ENCODE measurements around the gene AVP. TPM values are rescaled to one million over a fixed set of nuclear protein-coding genes. Genes with fewer than 3 reads are reported as not detected.

Gene AVP
- total and polyA plus RNA-seq, 2 experiments from 2014 or later, result 0.67 to 1.3 TPM

GRCh38 chr20:3101737-3102574, 17.4 kb upstream of the AVP start:
- H3K79me2 ChIP-seq, result no peaks in the 10 kb centered on the region
- no peak overlapping the region for H3K4me2 ChIP-seq
- H3K4me3 ChIP-seq, result no peak overlapping the region
- no peaks in the 10 kb centered on the region for H3K9me3 ChIP-seq (ENCODE audit: low read depth)
- H3K4me1 ChIP-seq (ENCODE audit: insufficient read depth), result no peaks in the 10 kb centered on the region
- 93% methylated on average over 21 of the region's 21 CpGs for WGBS (ENCODE audit: low lambda C conversion rate, missing lambda C conversion rate)
- no peaks in the 10 kb centered on the region for H4K20me1 ChIP-seq (ENCODE audit: insufficient read depth, poor library complexity, severe bottlenecking)
- no peaks in the 10 kb centered on the region for H3K9me2 ChIP-seq (replicated peaks; ENCODE audit: insufficient read depth)
- TF ChIP-seq EZH2phosphoT487 (IDR thresholded peaks at IDR 0.05; ENCODE audit: low read depth, severe bottlenecking, unreplicated experiment) (no peak), EZH2 (IDR thresholded peaks at IDR 0.05; ENCODE audit: borderline replicate concordance) (no peak), CTCF (IDR thresholded peaks at IDR 0.05; ENCODE audit: poor library complexity) (no peak)
- no peaks in the 10 kb centered on the region for H3K27me3 ChIP-seq
- no peak overlapping the region for H2AFZ ChIP-seq
- no peak for DNase-seq (ENCODE audit: low spot score)
- H3K36me3 ChIP-seq (replicated peaks; ENCODE audit: insufficient read depth, low read depth), result no peaks in the 10 kb centered on the region
- no peak overlapping the region for H3K27ac ChIP-seq

GRCh38 chr20:3101251-3101650, 16.7 kb upstream of the AVP start:
- no peak overlapping the region for H3K4me3 ChIP-seq
- no peaks in the 10 kb centered on the region for H3K79me2 ChIP-seq
- H3K27me3 ChIP-seq, result no peaks in the 10 kb centered on the region
- TF ChIP-seq EZH2phosphoT487 (IDR thresholded peaks at IDR 0.05; ENCODE audit: low read depth, severe bottlenecking, unreplicated experiment), result no peak
- no peak for TF ChIP-seq EZH2 (IDR thresholded peaks at IDR 0.05; ENCODE audit: borderline replicate concordance)
- TF ChIP-seq CTCF (IDR thresholded peaks at IDR 0.05; ENCODE audit: poor library complexity), result no peak
- H3K9me2 ChIP-seq (replicated peaks; ENCODE audit: insufficient read depth), result no peaks in the 10 kb centered on the region
- no peaks in the 10 kb centered on the region for H3K4me1 ChIP-seq (ENCODE audit: insufficient read depth)
- H2AFZ ChIP-seq, result no peak overlapping the region
- no peak overlapping the region for H3K4me2 ChIP-seq
- H3K9me3 ChIP-seq (ENCODE audit: low read depth), result no peaks in the 10 kb centered on the region
- DNase-seq (ENCODE audit: low spot score), result no peak
- H3K36me3 ChIP-seq (replicated peaks; ENCODE audit: insufficient read depth, low read depth), result no peaks in the 10 kb centered on the region
- no peak overlapping the region for H3K27ac ChIP-seq
- 93% methylated on average over 6 of the region's 6 CpGs for WGBS (ENCODE audit: low lambda C conversion rate, missing lambda C conversion rate)
- no peaks in the 10 kb centered on the region for H4K20me1 ChIP-seq (ENCODE audit: insufficient read depth, poor library complexity, severe bottlenecking)

- Histone ChIP-seq H3K27me3 (no peaks in the 10 kb centered on the region), H3K9me3 (ENCODE audit: low read depth) (no peaks in the 10 kb centered on the region), H3K4me2 (no peak overlapping the region), H3K9me2 (replicated peaks; ENCODE audit: insufficient read depth) (no peaks in the 10 kb centered on the region), H3K36me3 (replicated peaks; ENCODE audit: insufficient read depth, low read depth) (no peaks in the 10 kb centered on the region), H3K4me1 (ENCODE audit: insufficient read depth) (no peaks in the 10 kb centered on the region), H3K27ac (no peak overlapping the region), H3K4me3 (no peak overlapping the region), H3K79me2 (no peaks in the 10 kb centered on the region), H2AFZ (no peak overlapping the region), H4K20me1 (ENCODE audit: insufficient read depth, poor library complexity, severe bottlenecking) (no peaks in the 10 kb centered on the region)
- 95% methylated on average over 7 of the region's 7 CpGs for WGBS (ENCODE audit: low lambda C conversion rate, missing lambda C conversion rate)
- DNase-seq (ENCODE audit: low spot score), result no peak
- no peak for TF ChIP-seq CTCF (IDR thresholded peaks at IDR 0.05; ENCODE audit: poor library complexity)
- TF ChIP-seq EZH2 (IDR thresholded peaks at IDR 0.05; ENCODE audit: borderline replicate concordance), result no peak
Observed at GRCh38 chr20:3100480-3100879, 16.0 kb upstream of the AVP start.

All from hepatocyte (in vitro differentiated cells).